Measurements from ENCODE around the gene SLC35F4. TPM values are rescaled to one million over a fixed set of nuclear protein-coding genes. Genes with fewer than 3 reads are reported as not detected.

Gene SLC35F4
- total and polyA plus RNA-seq, 2 of the 8 experiments (the other 6 are each of a cell fraction or from before 2014, with no cell fraction given), result not detected

- H3K14ac ChIP-seq (ENCODE audit: insufficient read length), result no peak overlapping the region
- H3K36me3 ChIP-seq (ENCODE audit: control insufficient read depth in 2 of 4, insufficient read depth in 4 of 4, low read length in 3 of 4), result no peaks in the 10 kb centered on the region
- no peak overlapping the region for H3K4ac ChIP-seq (replicated peaks; ENCODE audit: insufficient read length, low read depth, low read length)
- H3K4me1 ChIP-seq (replicated peaks in 1 of 4; ENCODE audit: control insufficient read depth in 3 of 4, insufficient read depth in 4 of 4, low read length in 3 of 4), result peaks cover 0 to 5% (median 0%) of the 10 kb centered on the region in 4 experiments; a peak in 1 of 7 replicates
- DNase-seq (ENCODE audit: low read depth in 1 of 2, low spot score in 2 of 2) (no peak), FAIRE-seq (no peak)
- no peak overlapping the region for H3K56ac ChIP-seq (replicated peaks; ENCODE audit: insufficient read length, low read depth, low read length)
- no peak overlapping the region for H2BK12ac ChIP-seq (ENCODE audit: low read depth, low read length)
- no peak overlapping the region for H3K23ac ChIP-seq (ENCODE audit: insufficient read length)
- TF ChIP-seq SAP30 (IDR thresholded peaks at IDR 0.05; ENCODE audit: insufficient read depth, insufficient replicate concordance, low read length) (no peak), TEAD4 (IDR thresholded peaks at IDR 0.05; ENCODE audit: low read depth, low read length) (0 out of 2 replicates have a peak, but pooled peaks have one; percentile 10)
- H3K27me3 ChIP-seq (replicated peaks in 1 of 4; ENCODE audit: control insufficient read depth in 3 of 4, extremely low read depth in 1 of 4, insufficient read depth in 3 of 4, low read length in 3 of 4), result no peaks in the 10 kb centered on the region
- peak overlapping the region; percentile 5; the same call in 1 of the 2 replicates for H2AFZ ChIP-seq (ENCODE audit: low read length)
- H2BK20ac ChIP-seq (ENCODE audit: low read length), result no peak overlapping the region
- no peak overlapping the region for H2BK15ac ChIP-seq (ENCODE audit: low read length)
- H3K27ac ChIP-seq (ENCODE audit: low read depth, low read length), result no peak overlapping the region
- no peak overlapping the region for H3K18ac ChIP-seq (ENCODE audit: extremely low read depth, low read length)
- WGBS, 2 experiments (ENCODE audit: extremely low coverage in 1 of 2, insufficient coverage in 1 of 2, insufficient read length in 1 of 2, insufficient replicate concordance in 2 of 2, low coverage in 1 of 2, low lambda C conversion rate in 2 of 2, missing lambda C conversion rate in 1 of 2), result 83% methylated on average over 2 of the region's 2 CpGs; no CpG with 5 or more reads in 1 of the 2 experiments
- no peak overlapping the region for H2AK5ac ChIP-seq (ENCODE audit: low read depth, low read length)
- H3K79me1 ChIP-seq (ENCODE audit: low read depth, low read length), result no peaks in the 10 kb centered on the region
- no peak overlapping the region for H4K8ac ChIP-seq (ENCODE audit: extremely low read depth, insufficient read depth, low read length)
- no peak overlapping the region for H3K4me3 ChIP-seq (ENCODE audit: extremely low read depth in 1 of 4, insufficient read depth in 2 of 4, low read depth in 3 of 4, low read length in 4 of 4)
- POLR2A ChIA-PET (ENCODE audit: partially characterized antibody), result no interaction called here
- no peaks in the 10 kb centered on the region for H3K9me3 ChIP-seq (ENCODE audit: insufficient read depth in 2 of 2, low read depth in 1 of 2, low read length in 1 of 2)
- no peaks in the 10 kb centered on the region for H4K20me1 ChIP-seq (replicated peaks in 1 of 2; ENCODE audit: control insufficient read depth in 1 of 2, insufficient read depth in 2 of 2, low read length in 2 of 2)
- no peak overlapping the region for H3K9ac ChIP-seq (replicated peaks in 1 of 4; ENCODE audit: extremely low read depth in 1 of 4, low read depth in 3 of 4, low read length in 3 of 4)
- no peak overlapping the region for H2BK5ac ChIP-seq (ENCODE audit: low read depth, low read length)
- H3K79me2 ChIP-seq (ENCODE audit: control insufficient read depth in 1 of 2, insufficient read depth in 2 of 2, low read length in 2 of 2), result no peaks in the 10 kb centered on the region
- CTCF ChIA-PET (ENCODE audit: partially characterized antibody), result interaction anchor here (1.0 to 2.2 kb wide), 4 partner anchors 22 to 127 kb away, joined by 3 to 6 read pairs (median 4); no protein-coding TSS in a partner anchor
- no peak overlapping the region for H4K91ac ChIP-seq (replicated peaks; ENCODE audit: insufficient read length, low read length)
- no peaks in the 10 kb centered on the region for H3K23me2 ChIP-seq (ENCODE audit: low read depth, low read length)
- no peak overlapping the region for H2BK120ac ChIP-seq (replicated peaks; ENCODE audit: low read depth, low read length)
- H4K5ac ChIP-seq (ENCODE audit: insufficient read length, low read depth, low read length), result no peak overlapping the region
- no peak overlapping the region for H3K4me2 ChIP-seq (ENCODE audit: insufficient read depth in 1 of 2, low read depth in 2 of 2, low read length in 2 of 2)
Measured at GRCh38 chr14:57835766-57836165, 30.1 kb downstream of the SLC35F4 start.
